Spleen (tissue), 7 donors: ENCODE results near the gene LIN7A.

Source experiments
- POLR2A ChIP-seq, 3 donors: fragments of 450-650 bp; IDR thresholded peaks; one replicate each; pipeline ENCODE4 v1.5.1; 2017; ENCODE audit warnings: antibody characterized with exemption in 3 of 3, mild to moderate bottlenecking in 1 of 3
- POLR2AphosphoS5 ChIP-seq, 3 donors: sonication (generic); formaldehyde crosslinking; IDR thresholded peaks; one replicate each; pipeline ENCODE4 v1.5.1; 2017; ENCODE audit warnings: antibody characterized with exemption in 3 of 3
- TF ChIP-seq, protein P1 (sequence below), 11 experiments: fragments of 200-600 bp in 7 of 11; fragments of 450-650 bp in 4 of 11; sonication (generic) in 4 of 11; IDR thresholded peaks in 8 of 11; conservative IDR thresholded peaks in 3 of 11; 1 replicate in 7 of 11; 2 replicates in 4 of 11; pipeline versions ENCODE4 v1.4.0 to v1.8.0; 2016 to 2021; ENCODE audit warnings: antibody characterized with exemption in 11 of 11, inconsistent platforms in 4 of 11, mild to moderate bottlenecking in 1 of 11
- donor health status: DM: no; HTN: no; CAD: no; lungs with moderate emphysema.
- donor health status: DM: no; HTN: no; CAD: no.
- donor health status: DM: no; HTN: no; CAD: no.

DNA sequence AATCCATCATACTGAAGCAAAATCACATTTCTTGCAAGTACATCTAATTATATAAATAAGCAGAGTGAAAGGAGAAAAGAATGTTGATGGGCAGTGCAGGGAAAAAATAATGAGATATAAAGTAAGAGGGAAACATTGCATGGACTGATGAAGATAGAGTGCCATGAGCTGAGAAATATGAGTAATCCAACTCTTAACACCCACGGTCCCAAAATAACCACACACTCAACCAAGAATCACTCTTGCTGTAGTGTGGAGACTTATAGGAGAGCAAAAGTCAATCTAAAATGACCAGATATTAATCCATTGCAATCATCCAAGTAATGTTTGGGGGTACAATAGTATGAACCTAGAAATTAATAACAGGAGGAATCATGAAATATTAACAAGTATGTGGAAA, 180.9 kb downstream of the LIN7A start:
- TF ChIP-seq, protein P1, sequence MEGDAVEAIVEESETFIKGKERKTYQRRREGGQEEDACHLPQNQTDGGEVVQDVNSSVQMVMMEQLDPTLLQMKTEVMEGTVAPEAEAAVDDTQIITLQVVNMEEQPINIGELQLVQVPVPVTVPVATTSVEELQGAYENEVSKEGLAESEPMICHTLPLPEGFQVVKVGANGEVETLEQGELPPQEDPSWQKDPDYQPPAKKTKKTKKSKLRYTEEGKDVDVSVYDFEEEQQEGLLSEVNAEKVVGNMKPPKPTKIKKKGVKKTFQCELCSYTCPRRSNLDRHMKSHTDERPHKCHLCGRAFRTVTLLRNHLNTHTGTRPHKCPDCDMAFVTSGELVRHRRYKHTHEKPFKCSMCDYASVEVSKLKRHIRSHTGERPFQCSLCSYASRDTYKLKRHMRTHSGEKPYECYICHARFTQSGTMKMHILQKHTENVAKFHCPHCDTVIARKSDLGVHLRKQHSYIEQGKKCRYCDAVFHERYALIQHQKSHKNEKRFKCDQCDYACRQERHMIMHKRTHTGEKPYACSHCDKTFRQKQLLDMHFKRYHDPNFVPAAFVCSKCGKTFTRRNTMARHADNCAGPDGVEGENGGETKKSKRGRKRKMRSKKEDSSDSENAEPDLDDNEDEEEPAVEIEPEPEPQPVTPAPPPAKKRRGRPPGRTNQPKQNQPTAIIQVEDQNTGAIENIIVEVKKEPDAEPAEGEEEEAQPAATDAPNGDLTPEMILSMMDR (IDR thresholded peaks at IDR 0.05 in 8 of 11, conservative IDR thresholded peaks at IDR 0.05 in 3 of 11), result no peak
- no peak for TF ChIP-seq POLR2AphosphoS5 (IDR thresholded peaks at IDR 0.05)
- no peak for TF ChIP-seq POLR2A (IDR thresholded peaks at IDR 0.05)
